Measurements from ENCODE around the gene VAV3.

VAV3 gene

DNA sequence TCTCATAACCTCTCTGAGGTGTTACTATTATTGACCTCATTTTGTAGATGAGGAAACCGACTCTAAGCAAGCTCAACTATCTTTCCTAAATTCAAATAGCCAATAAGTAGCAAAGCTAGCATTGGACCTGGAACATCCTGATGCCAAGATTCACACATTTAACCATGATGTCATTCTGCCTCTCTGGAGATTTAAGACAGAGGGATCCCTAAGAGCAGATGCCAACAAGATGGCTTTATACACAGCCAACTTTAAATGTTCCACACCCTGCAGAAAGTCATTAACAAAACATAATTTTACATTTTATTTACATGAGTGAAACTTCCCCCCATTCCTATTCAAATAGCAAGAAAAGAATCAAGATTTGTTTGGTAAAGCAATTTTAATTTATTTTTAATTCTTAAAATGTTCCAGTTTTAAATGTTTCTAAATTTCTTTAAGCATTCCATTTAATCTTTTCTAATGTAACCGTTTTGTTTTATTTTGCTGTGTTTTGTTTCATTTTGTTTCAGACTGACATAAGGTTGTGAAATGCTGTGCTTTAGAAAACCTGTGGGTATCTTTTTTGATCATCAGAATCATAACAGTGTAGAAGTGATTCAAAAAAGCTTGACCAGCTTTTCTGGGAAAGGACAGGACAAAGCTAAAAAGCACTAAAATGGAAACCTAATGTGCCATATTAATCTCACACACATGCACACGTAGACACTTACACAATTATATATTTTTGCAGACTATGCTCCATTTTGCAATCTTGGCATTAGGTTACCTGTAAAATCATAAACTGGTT lies 7.6 kb upstream of the VAV3 start:
- no peak for DNase-seq (ENCODE audit: low spot score)

DNA sequence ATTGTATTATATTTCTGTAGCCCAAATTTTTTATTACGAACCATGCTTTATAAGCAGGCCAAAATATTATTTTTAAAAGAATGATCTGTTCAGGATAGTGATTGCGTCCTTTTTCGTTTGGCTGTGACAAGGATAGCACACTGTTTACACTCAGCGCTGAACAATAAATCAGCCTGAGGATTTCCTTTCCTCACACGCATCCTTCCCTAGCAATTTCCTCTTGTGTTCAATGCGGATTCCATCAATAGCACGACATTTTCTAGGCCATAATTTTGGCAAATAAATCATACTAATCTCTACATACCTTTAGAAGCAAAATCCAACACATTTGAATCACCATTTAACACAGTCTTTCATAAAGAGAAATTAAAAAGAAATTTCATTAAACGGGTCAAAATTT lies 1.6 kb upstream of the VAV3 start:
- no peak for DNase-seq (ENCODE audit: low spot score)

DNA sequence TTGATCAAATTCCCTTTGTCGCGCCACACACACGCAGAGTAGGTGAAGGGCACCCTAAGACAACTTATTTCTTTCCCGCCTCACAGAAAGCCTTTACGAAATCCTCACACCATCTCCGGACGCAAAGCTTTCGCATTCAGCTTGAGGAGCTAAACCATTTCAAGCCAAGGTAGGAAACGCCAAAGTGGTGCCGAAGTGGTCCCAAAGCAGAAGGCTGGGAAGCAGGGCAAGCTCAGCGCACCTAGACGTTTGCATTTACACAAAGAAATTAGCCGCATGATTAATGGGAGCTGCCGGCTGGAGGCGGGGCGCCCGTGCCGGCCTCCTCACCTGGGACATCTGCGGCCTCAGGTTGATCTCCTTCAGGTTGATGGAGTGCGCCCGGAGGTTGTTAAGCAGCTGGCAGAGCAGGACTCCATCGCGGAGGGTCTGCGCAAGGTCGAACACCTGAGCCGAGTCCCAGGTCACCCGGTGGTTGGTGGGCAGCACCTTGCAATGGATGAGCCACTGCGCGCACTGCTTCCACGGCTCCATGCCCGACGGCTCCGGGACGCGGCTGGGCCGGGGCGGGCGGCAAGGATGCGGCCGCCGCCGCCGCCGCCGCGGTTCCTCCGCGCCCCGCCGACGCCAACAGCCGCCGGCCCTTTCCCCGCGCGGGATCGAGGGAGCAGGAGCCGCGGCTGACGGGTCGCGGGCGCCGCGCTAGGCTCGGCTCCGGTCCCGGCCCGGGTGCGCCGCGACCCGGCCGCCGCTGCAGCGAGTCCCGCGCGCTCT lies 457 bp downstream of the VAV3 start:
- DNase-seq (ENCODE audit: low spot score), result no peak

DNA sequence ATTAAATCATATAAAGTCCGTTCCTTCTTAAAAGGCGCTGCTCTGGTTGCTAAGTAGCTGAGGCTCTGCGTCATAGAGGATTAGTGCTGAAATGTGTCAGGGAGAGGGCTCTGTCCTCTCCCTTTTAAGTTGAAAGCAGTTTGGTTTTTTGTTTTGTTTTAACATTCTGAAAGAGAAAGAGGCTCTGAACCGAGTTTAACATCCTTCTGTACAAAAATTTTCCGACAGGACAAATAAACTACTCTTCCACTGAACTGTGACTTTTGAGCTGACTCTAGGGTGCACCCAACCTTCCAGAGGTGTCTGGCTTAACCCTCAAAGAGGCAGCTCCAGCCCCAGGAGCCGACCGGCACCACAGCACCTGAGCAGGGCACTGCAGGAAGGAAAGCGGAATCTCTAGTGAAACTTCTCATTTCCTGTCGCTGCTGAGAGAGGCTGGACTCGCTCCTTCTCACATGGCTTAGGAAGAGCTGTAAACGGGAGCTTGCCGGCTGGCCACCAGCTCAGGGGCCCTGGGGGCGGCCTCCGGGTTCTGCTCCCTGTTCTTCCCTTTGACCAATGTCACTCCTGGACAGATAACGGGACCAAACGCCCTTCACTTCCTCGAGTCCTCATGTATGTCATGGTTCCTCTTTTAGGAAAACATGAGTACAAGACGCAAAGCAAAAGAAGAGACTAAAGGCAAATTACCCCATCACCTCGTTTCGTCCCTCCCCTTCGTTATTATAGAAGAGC lies 1.2 kb downstream of the VAV3 start:
- DNase-seq (ENCODE audit: low spot score), result no peak

DNA sequence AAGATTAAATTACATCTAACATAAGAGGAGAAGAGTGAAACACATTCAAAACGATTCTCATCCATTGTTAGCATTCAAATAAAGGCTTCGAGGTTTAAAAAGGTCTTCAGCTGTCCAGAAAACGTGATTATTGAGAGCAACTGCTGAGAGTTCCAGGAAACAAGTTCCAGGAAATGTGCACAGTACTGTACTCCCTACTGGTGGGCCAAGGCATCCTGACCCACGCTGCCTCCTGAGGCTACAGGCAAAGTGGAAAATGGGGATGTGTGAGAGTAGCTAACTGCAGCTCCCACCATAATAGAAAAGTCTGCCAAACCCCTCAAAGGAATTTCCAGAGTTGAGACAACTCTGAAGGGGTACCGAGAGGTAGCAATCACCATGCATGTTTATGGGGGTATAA lies 2.0 kb downstream of the VAV3 start:
- no peak for DNase-seq (ENCODE audit: low spot score)

DNA sequence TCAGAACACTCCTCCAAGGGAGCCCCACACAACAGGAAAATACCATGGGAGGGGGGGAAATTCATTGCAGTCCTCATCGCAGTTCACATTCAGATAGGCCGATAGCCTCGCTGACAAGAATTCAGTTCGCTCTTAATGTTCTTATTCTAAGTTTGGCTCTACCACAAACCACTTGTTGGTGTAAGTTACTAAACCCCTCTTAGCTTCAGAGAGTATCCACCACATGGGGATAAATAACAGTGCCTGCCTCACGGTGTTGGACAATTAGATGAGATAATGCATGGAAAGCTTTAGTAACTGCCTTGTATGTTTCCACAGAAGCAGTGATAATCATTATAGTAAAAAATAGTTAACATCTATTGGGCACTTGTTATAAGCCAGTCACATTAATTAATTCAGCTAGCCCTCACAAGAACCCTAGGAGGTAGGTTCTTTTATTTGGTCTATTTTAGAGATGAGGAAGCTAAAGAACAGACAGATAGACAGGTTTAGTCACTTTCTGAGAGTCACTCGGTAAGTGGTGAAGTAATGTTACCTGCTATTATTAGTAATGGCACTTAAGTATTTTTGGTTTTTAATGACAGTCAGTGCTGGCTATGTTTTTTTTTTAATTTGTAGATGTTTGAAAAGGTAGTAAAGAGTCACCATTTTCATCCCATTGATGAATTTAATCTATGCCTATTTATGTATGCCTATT lies 10.1 kb downstream of the VAV3 start:
- DNase-seq (ENCODE audit: low spot score), result no peak

DNA sequence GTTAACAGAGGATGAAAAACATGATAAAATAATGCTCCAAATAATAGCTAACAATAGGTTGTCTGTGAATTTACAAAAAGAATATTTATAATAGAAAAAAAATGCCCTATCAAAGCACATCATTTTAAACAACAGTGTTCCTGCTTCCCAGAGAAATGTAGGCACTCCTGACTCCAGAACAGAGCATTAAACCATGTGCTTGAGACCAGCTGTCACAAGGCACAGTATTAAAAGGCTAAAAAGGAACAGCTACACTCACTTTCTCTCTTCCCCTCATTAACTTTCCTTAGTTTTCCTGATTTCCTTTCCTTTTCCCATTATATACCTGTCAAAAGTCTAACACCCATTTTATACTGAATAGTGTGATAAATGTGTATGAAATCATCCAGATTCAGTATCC lies 10.9 kb downstream of the VAV3 start:
- DNase-seq (ENCODE audit: low spot score), result no peak

DNA sequence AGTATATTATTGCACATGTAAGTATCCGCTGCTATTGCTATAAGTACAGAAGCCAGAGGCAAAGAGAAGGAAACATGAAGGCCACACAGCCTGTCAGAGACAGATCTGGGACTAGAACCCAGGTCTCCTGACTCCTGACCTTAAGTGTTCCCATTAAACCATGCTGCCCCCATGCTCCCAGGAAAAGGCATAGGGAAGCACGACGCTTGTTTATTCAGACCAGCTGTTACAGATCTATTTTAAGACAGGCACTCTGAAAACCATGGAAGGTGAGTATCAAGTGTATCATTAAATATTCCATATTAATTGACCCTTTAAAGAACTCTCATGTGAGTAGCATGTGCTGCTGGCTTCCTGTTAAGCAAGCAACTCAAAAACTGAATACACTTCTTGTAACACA lies 11.4 kb downstream of the VAV3 start:
- no peak for DNase-seq (ENCODE audit: low spot score)

DNA sequence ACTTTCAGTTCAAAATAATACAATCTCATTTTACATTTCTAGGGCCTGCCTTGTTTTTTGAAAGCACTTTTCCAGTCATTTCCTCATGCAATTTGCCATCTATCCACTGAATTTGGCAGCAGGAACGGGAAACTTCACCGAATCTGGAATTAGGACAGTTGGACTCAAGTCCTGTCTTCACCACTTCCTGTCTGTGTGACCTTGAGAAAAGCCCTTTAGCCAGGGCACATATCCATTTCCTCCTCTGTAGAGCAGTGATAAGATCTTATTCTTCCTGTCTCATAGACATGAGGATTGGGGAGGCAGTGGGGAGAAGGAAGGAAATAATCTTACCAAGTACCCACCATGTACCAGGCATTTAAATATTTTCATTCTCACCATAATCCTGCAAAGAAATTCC lies 12.0 kb downstream of the VAV3 start:
- DNase-seq (ENCODE audit: low spot score), result no peak

DNA sequence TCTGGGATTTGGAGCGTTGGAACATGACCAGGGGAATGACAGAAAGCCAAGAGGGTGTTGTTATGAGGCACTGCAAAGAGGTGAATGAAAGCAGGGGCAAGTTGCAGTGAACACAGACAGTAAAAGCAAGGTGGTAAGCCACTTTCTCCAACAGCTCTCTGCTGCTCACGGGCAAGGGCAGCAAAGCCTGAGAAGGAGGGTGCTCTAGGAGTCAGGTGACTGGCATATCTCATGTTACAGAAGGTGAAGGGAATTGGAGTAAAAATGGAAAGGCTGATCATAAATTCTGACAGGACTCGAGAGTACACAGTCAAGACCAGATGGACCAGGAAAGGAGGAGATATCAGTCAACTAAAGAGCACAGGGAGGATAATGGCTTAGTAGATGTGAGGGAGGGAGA lies 14.5 kb downstream of the VAV3 start:
- no peak for DNase-seq (ENCODE audit: low spot score)

DNA sequence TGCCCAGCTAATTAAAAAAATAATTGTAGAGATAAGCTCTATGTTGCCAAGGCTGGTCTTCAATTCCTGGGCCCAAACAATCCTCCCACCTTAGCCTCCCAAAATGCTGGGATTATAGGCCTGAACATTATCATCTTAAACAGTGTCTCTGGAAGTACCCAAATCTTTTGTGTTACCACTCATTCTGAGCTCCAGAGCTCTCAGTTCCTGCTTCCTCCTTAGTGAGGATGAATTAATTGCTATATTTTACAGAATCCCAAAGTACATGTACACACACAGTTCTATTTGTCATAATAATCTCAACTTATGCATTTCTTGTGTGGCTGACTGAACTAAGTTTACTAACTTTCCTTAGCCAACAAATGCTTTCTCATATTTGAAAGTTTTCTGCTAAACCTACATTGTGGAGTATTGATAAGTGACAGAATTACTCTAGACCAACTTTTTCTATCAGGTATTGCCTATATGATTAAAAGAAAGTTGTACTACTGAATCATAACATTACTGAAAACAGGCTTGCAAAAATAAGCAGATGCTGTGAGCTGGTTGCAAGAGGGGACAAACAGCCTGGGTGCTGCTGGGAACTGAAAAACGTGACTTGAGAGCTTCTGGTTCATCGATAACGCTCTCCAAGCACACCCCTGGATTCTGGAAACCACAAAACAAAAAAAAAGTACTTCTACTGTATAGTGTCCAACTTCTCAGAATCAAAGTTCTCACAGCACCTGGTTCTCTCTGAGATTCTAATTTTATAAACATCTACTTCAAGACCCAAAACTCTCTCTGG lies 15.3 kb downstream of the VAV3 start:
- no peak for DNase-seq (ENCODE audit: low spot score)

DNA sequence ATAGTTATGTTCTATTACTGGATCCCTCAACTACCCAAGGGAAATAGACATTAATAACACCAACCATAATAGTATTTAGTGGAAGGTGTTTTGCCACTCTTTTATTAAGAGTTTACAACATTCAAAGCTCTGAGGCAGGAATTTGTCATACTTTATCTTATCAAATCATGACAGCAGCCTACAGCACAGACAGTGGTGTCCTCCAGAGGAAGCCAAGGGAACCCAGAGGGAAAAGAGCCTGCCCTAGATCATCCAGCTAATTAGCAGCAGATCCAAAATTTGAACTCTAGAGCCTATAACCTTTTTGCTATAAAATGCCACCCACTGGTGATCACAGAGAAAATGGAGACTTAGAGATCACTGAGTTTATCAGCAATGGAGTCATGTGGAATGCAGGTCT lies 18.2 kb downstream of the VAV3 start:
- DNase-seq (ENCODE audit: low spot score), result no peak

DNA sequence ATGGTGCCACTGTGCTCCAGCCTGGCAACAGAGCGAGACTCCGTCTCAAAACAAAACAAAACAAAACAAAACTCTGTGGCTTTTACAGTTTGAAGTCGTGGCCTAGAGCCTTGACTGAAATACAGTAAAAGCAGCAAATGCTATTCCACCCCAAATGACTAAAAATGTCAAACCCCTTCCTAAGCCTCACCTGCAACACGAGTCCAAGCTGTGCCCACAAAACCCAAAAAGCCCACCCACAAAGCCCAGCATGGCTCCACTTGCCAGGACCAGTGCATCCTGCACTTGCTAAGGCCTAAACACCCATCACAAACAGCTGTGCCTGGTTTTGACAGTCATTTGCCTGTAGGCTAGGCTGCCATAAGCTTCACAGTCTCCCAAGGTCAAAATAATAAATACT lies 21.3 kb downstream of the VAV3 start:
- DNase-seq (ENCODE audit: low spot score), result no peak

DNA sequence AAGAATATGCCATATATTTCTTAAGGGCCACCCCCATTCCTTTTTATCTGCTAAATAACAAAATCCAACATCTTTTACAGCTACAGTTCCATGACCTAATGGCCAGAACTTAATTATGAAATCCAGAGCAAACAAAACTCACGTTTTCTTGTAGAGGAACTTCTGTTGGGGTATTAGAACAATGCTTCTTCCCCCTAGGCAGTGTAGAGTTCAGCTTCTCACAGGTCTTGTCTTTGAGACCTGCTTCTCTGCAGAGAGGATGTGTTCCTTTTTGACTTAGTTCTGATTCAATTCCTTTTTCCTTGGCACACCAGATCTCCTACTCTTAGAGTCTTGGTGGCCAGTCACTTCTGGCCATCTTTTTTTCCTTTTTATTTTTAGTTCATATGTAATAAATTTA lies 22.2 kb downstream of the VAV3 start:
- no peak for DNase-seq (ENCODE audit: low spot score)

DNA sequence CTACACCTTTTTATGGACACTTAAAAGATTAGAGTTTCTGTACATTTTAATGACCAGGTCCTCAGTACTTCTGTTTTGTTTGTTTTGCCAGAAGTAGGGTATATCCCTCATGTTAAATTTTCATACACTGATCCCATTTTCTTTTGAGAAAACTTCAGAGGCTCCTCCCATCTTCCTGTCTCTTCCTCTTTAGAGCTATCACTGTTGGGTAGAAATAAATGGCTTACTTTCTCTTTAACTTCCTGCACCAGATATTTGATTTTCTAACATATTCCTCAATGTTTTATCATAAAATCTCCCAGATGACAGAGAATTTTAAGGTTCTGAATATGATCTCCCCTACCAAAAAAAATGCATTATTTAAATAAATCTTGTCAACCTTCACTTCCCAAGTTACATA lies 23.4 kb downstream of the VAV3 start:
- DNase-seq (ENCODE audit: low spot score), result no peak

DNA sequence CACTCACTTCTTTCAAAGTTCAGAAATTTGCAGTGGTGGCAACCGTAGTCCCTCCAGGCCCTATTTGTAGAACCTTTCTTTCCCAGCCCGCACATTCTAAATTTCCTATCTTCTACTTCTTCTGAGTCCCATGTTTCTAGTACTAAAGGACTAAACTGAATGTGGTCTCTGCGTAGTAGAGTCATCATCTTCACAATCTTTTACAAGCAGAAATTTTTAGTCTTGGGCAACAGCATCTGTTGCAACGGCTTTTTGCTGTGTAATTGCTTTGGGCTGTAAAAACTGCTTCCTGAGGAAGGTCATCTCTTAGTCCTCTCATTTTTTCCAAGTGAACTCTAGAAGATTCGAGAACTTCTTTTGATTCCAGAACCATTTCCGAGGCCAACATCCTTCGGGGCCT lies 23.9 kb downstream of the VAV3 start:
- no peak for DNase-seq (ENCODE audit: low spot score)

DNA sequence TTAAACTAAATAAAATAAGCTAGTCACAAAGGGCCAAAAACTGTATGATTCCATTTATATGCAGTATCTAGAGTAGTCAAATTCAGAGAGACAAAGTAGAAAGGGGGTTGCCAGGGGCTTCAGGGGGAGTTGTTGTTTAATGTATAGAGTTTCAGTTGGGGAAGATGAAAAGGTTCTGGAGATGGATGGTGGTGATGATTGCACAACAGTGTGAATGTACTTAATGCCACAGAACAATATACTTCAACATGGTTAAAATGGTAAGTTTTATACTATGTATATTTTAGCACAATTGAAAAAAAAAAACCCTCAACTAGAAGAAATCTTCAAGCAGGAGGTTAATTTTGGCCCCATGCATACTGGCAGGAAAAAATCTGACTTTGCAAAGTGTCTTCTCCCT lies 24.3 kb downstream of the VAV3 start:
- DNase-seq (ENCODE audit: low spot score), result no peak

DNA sequence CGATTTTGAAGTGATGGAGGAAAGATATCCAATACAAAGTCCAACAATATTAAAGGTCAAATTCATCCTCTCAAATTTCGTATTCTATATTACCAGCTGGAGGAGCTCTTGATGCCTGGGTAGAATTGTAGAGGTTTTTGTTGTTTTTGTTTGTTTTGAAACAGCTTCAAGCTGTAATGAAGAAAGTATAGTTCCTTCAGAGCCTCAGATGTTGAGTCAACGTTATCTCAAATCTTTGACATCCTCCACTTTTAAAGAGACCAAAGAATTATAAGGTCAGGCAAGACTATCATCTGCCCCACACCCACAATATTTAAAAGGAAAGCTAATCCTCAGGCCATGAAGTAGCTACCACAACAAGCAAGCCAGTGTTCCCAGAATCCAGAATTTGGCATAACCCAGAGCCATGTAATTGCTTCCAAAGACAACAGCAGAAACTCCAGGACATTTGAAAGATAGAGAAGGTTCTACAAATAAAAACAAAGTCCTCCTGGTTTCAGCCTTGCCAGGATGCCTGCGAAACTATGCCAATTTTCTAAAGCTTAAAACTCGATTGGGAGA lies 24.9 kb downstream of the VAV3 start:
- DNase-seq (ENCODE audit: low spot score), result no peak

DNA sequence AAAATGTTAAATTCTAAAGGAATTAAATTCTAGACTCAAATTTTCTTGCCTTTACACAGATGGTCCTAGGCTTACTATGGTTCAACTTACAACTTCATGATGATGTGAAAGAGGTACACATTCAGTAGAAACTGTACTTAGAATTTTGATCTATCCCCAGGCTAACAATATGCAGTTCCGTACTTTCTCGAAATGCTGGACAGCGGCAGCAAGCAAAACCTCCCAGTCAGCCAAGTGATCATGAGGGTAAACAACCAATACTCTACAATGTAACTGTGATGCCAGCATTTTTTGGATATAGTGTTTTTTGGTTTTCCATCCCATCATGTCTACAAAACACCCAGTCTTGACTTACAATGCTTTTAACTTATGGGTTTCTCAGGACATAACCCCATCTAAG lies 25.7 kb downstream of the VAV3 start:
- DNase-seq (ENCODE audit: low spot score), result no peak

DNA sequence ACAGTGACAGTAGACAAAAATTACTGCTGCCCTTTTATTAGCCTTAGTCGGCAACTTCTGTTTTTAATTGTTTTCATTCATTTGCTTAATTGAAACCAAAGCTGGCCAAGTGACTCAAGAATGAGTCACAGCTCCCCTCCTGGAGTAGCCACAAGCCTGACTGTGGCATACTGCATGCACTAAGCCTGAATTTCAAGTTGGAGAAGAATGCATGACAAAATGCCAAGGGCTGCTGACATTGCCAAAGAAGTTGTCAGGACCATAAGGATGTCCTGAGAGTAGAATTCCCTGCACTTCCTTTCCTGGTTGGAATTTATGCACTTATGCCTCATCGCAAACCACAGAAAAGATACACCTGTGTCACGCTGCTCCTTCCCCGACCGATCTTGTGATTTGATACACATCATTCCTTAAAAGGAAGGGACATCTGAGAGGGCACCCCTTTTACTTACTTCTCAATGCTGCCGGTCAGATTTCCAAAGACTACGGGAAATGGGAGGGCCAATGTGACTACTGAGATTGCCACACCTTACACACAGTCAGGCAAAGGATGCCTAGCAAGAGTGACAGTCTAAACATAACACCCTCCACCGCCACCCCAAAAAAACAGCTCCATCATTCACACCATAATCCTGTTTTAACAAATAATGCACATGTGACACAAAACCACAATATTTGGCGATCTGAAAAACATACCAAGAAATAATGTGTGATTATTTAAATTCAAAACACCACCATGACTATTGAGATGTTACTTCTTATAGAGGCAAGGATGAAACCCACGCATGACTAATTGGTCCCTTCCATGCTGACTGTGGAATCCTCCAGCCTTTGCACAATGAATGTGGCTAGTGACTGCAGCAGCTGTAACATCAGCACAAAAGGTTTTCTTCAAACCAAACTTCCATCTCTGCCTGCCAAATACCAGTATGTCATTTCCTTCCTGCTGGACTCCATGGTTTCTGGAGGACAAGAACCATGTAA lies 28.2 kb downstream of the VAV3 start:
- DNase-seq (ENCODE audit: low spot score), result no peak

Measured in hepatic stellate cell (primary cell).